Esophagus squamous epithelium (tissue), 5 donors: Measurements from ENCODE around the gene TMEM245. TPM values are rescaled to one million over a fixed set of nuclear protein-coding genes. Genes with fewer than 3 reads are reported as not detected.

Experiments used
- DNase-seq: peaks from one replicate; lab custom pipeline; 2025; lab: John Stamatoyannopoulos, UW
- H3K27ac ChIP-seq, 4 donors: fragments of 200-600 bp; sonication (generic); one replicate each; pipeline ENCODE4 v1.5.1; 2016 to 2019; ENCODE audit warnings: mild to moderate bottlenecking in 1 of 4
- H3K27me3 ChIP-seq, 4 donors: fragments of 200-600 bp; sonication (generic); 1 replicate in 3 of 4; 2 replicates in 1 of 4; pipeline versions ENCODE4 v1.5.1 to v1.6.0; 2017 to 2021; ENCODE audit warnings: antibody characterized with exemption in 1 of 4
- H3K36me3 ChIP-seq, 3 donors: fragments of 200-600 bp; sonication (generic); one replicate each; pipeline ENCODE4 v1.5.1; 2016 to 2019
- H3K4me1 ChIP-seq, 3 donors: fragments of 200-600 bp; sonication (generic); one replicate each; pipeline ENCODE4 v1.5.1; 2017 to 2019
- H3K4me3 ChIP-seq, 4 donors: fragments of 200-600 bp; sonication (generic); 1 replicate in 3 of 4; 2 replicates in 1 of 4; pipeline ENCODE4 v1.5.1; 2016 to 2019; ENCODE audit warnings: mild to moderate bottlenecking in 2 of 4, moderate library complexity in 1 of 4
- H3K9me3 ChIP-seq, 3 donors: fragments of 200-600 bp; sonication (generic); one replicate each; pipeline ENCODE4 v1.5.1; 2016 to 2019
- CTCF ChIP-seq, 6 experiments: fragments of 450-650 bp in 4 of 6; fragments of 200-600 bp in 2 of 6; sonication (generic) in 2 of 6; IDR thresholded peaks; one replicate each; pipeline ENCODE4 v1.5.1; 2016 to 2019; ENCODE audit warnings: antibody characterized with exemption in 6 of 6, mild to moderate bottlenecking in 4 of 6, moderate library complexity in 4 of 6
- POLR2A ChIP-seq, 4 donors: fragments of 450-650 bp; IDR thresholded peaks; one replicate each; pipeline ENCODE4 v1.6.1; 2017; ENCODE audit warnings: antibody characterized with exemption in 4 of 4, mild to moderate bottlenecking in 4 of 4, moderate library complexity in 3 of 4
- WGBS, 2 donors: methylation state at CpG; one replicate each; pipeline ENCODE4 v1.1.5; 2018; 5-methylcytosine and 5-hydroxymethylcytosine counted together
- intact Hi-C: fragments of 100-400 bp; cut with DNase I; formaldehyde crosslinking; loops from one replicate; pipeline ENCODE4 v1.15.0; 2022
- total RNA-seq, 4 donors: library from RNA; depleted of rRNA; stranded (reverse); fragments of >200 nt; gene quantifications; one replicate each; pipeline ENCODE4 v1.1.0, GENCODE V29; 2016
- donor health status: DM: yes; HTN: yes; CAD: no.

Gene TMEM245
- total RNA-seq, 4 donors from 2014 or later: 12.5 to 45.4 (median 25.9) TPM

- Histone ChIP-seq H3K27ac (peak overlapping the region; percentile 81 to 95 (median 91)), H3K9me3 (no peaks in the 10 kb centered on the region), H3K4me3 (peak overlapping the region; percentile 57 to 86 (median 73)), H3K36me3 (peaks cover 0 to 1% (median 0%) of the 10 kb centered on the region in 3 donors), H3K4me1 (peaks cover 0 to 68% (median 15%) of the 10 kb centered on the region in 3 donors), H3K27me3 (peaks cover 0 to 73% (median 0%) of the 10 kb centered on the region in 4 donors)
- intact Hi-C loops: no loop called here
- TF ChIP-seq CTCF (IDR thresholded peaks at IDR 0.05) (no peak), POLR2A (IDR thresholded peaks at IDR 0.05) (peak in 2 of 4 donors; percentile 30 to 44)
- DNase-seq: no peak
- 1 to 3% methylated on average over 18 to 26 of the region's 29 CpGs for WGBS, 2 donors
Measured at GRCh38 chr9:109012009-109012875, 107.5 kb downstream of the TMEM245 start.

- H3K4me3 ChIP-seq: peak overlapping the region in 3 of 4 donors; percentile 66 to 86 (median 80)
- H3K36me3 ChIP-seq: no peaks in the 10 kb centered on the region
- H3K27ac ChIP-seq: peak overlapping the region in 3 of 4 donors; percentile 91 to 95 (median 91)
- DNase-seq: no peak
- TF ChIP-seq POLR2A (IDR thresholded peaks at IDR 0.05): no peak
- TF ChIP-seq CTCF (IDR thresholded peaks at IDR 0.05): no peak
- H3K27me3 ChIP-seq: peaks cover 0 to 82% (median 0%) of the 10 kb centered on the region in 4 donors
- H3K4me1 ChIP-seq: peaks cover 0 to 64% (median 15%) of the 10 kb centered on the region in 3 donors
- intact Hi-C loops: no loop called here
- no peaks in the 10 kb centered on the region for H3K9me3 ChIP-seq
Measured at GRCh38 chr9:109011231-109011671, 108.5 kb downstream of the TMEM245 start.

GRCh38 chr9:109010746-109011145 lies 109.0 kb downstream of the TMEM245 start:
- H3K9me3 ChIP-seq: no peaks in the 10 kb centered on the region
- no peak for TF ChIP-seq CTCF (IDR thresholded peaks at IDR 0.05)
- TF ChIP-seq POLR2A (IDR thresholded peaks at IDR 0.05): no peak
- no peaks in the 10 kb centered on the region for H3K36me3 ChIP-seq
- H3K4me1 ChIP-seq: peaks cover 0 to 63% (median 15%) of the 10 kb centered on the region in 3 donors
- intact Hi-C loops: no loop called here
- no peak for DNase-seq
- H3K27me3 ChIP-seq: peaks cover 0 to 81% (median 0%) of the 10 kb centered on the region in 4 donors
- WGBS, 2 donors: 9 to 19% methylated on average over 1 of the region's 1 CpG
- H3K4me3 ChIP-seq: no peak overlapping the region
- H3K27ac ChIP-seq: peak overlapping the region in 3 of 4 donors; percentile 91 to 95 (median 91)

GRCh38 chr9:109005678-109006077 lies 114.1 kb downstream of the TMEM245 start:
- DNase-seq: no peak
- Histone ChIP-seq H3K4me1 (peaks cover 0 to 20% (median 0%) of the 10 kb centered on the region in 3 donors), H3K9me3 (peaks cover 0 to 21% (median 19%) of the 10 kb centered on the region in 3 donors), H3K27ac (no peak overlapping the region), H3K36me3 (peaks cover 0 to 9% (median 0%) of the 10 kb centered on the region in 3 donors), H3K27me3 (peaks cover 0 to 80% (median 0%) of the 10 kb centered on the region in 4 donors), H3K4me3 (no peak overlapping the region)
- TF ChIP-seq POLR2A (IDR thresholded peaks at IDR 0.05): no peak
- no peak for TF ChIP-seq CTCF (IDR thresholded peaks at IDR 0.05)
- 41 to 62% methylated on average over 3 of the region's 3 CpGs for WGBS, 2 donors
- intact Hi-C loops: no loop called here

- no peak for TF ChIP-seq POLR2A (IDR thresholded peaks at IDR 0.05)
- TF ChIP-seq CTCF (IDR thresholded peaks at IDR 0.05): no peak
- peaks cover 0 to 63% (median 0%) of the 10 kb centered on the region in 4 donors for H3K27me3 ChIP-seq
- 90 to 95% methylated on average over 2 of the region's 2 CpGs for WGBS, 2 donors
- H3K4me1 ChIP-seq: peaks cover 0 to 6% (median 0%) of the 10 kb centered on the region in 3 donors
- intact Hi-C loops: no loop called here
- H3K36me3 ChIP-seq: peaks cover 0 to 9% (median 0%) of the 10 kb centered on the region in 3 donors
- no peak overlapping the region for H3K4me3 ChIP-seq
- DNase-seq: no peak
- peaks cover 0 to 21% (median 19%) of the 10 kb centered on the region in 3 donors for H3K9me3 ChIP-seq
- H3K27ac ChIP-seq: no peak overlapping the region
Measured at GRCh38 chr9:109003116-109003515, 116.6 kb downstream of the TMEM245 start.
